ENCODE data around the gene TMEM69.

The TMEM69 gene

GRCh38 chr1:45686015-45686287 is 2.0 kb upstream of the TMEM69 start (continued):
- TF ChIP-seq, protein P1, sequence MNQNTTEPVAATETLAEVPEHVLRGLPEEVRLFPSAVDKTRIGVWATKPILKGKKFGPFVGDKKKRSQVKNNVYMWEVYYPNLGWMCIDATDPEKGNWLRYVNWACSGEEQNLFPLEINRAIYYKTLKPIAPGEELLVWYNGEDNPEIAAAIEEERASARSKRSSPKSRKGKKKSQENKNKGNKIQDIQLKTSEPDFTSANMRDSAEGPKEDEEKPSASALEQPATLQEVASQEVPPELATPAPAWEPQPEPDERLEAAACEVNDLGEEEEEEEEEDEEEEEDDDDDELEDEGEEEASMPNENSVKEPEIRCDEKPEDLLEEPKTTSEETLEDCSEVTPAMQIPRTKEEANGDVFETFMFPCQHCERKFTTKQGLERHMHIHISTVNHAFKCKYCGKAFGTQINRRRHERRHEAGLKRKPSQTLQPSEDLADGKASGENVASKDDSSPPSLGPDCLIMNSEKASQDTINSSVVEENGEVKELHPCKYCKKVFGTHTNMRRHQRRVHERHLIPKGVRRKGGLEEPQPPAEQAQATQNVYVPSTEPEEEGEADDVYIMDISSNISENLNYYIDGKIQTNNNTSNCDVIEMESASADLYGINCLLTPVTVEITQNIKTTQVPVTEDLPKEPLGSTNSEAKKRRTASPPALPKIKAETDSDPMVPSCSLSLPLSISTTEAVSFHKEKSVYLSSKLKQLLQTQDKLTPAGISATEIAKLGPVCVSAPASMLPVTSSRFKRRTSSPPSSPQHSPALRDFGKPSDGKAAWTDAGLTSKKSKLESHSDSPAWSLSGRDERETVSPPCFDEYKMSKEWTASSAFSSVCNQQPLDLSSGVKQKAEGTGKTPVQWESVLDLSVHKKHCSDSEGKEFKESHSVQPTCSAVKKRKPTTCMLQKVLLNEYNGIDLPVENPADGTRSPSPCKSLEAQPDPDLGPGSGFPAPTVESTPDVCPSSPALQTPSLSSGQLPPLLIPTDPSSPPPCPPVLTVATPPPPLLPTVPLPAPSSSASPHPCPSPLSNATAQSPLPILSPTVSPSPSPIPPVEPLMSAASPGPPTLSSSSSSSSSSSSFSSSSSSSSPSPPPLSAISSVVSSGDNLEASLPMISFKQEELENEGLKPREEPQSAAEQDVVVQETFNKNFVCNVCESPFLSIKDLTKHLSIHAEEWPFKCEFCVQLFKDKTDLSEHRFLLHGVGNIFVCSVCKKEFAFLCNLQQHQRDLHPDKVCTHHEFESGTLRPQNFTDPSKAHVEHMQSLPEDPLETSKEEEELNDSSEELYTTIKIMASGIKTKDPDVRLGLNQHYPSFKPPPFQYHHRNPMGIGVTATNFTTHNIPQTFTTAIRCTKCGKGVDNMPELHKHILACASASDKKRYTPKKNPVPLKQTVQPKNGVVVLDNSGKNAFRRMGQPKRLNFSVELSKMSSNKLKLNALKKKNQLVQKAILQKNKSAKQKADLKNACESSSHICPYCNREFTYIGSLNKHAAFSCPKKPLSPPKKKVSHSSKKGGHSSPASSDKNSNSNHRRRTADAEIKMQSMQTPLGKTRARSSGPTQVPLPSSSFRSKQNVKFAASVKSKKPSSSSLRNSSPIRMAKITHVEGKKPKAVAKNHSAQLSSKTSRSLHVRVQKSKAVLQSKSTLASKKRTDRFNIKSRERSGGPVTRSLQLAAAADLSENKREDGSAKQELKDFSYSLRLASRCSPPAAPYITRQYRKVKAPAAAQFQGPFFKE (tag by site-specific recombination; IDR thresholded peaks at IDR 0.05; ENCODE audit: borderline replicate concordance): no peak
- TF ChIP-seq, protein P2, sequence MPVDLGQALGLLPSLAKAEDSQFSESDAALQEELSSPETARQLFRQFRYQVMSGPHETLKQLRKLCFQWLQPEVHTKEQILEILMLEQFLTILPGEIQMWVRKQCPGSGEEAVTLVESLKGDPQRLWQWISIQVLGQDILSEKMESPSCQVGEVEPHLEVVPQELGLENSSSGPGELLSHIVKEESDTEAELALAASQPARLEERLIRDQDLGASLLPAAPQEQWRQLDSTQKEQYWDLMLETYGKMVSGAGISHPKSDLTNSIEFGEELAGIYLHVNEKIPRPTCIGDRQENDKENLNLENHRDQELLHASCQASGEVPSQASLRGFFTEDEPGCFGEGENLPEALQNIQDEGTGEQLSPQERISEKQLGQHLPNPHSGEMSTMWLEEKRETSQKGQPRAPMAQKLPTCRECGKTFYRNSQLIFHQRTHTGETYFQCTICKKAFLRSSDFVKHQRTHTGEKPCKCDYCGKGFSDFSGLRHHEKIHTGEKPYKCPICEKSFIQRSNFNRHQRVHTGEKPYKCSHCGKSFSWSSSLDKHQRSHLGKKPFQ (tag by site-specific recombination; IDR thresholded peaks at IDR 0.05): no peak
- TF ChIP-seq REST (tag by site-specific recombination; IDR thresholded peaks at IDR 0.05): no peak
- TF ChIP-seq ZNF10 (tag by site-specific recombination; IDR thresholded peaks at IDR 0.05): no peak
- TF ChIP-seq ZNF473 (tag by site-specific recombination; IDR thresholded peaks at IDR 0.05): no peak
- TF ChIP-seq ZNF747 (tag by site-specific recombination; IDR thresholded peaks at IDR 0.05): no peak
- no peak for TF ChIP-seq ZNF658 (tag by site-specific recombination; IDR thresholded peaks at IDR 0.05)
- no peak for TF ChIP-seq ZNF274 (IDR thresholded peaks at IDR 0.05; ENCODE audit: low read length)
- no peak for TF ChIP-seq ZNF274 (tag by site-specific recombination; IDR thresholded peaks at IDR 0.05; ENCODE audit: borderline replicate concordance)
- no peak for TF ChIP-seq ZFP69B (tag by site-specific recombination; IDR thresholded peaks at IDR 0.05)
- no peak for TF ChIP-seq ZNF292 (tag by site-specific recombination; IDR thresholded peaks at IDR 0.05; ENCODE audit: borderline replicate concordance, low read depth)
- no peak for TF ChIP-seq ZNF202 (tag by site-specific recombination; IDR thresholded peaks at IDR 0.05; ENCODE audit: borderline replicate concordance)
- TF ChIP-seq CTCF (tag by site-specific recombination; IDR thresholded peaks at IDR 0.05): 0 out of 2 replicates have a peak, but pooled peaks have one; percentile 10
- no peak for TF ChIP-seq ZNF768 (tag by site-specific recombination; IDR thresholded peaks at IDR 0.05)
- 0 out of 2 replicates have a peak, but pooled peaks have one; percentile 16 for TF ChIP-seq BCL11A (tag by site-specific recombination; IDR thresholded peaks at IDR 0.05; ENCODE audit: low read depth)
- TF ChIP-seq ZBTB44 (tag by site-specific recombination; IDR thresholded peaks at IDR 0.05): no peak
- peak; percentile 20 for TF ChIP-seq PRDM1 (tag by site-specific recombination; IDR thresholded peaks at IDR 0.05)
- TF ChIP-seq, protein P3, sequence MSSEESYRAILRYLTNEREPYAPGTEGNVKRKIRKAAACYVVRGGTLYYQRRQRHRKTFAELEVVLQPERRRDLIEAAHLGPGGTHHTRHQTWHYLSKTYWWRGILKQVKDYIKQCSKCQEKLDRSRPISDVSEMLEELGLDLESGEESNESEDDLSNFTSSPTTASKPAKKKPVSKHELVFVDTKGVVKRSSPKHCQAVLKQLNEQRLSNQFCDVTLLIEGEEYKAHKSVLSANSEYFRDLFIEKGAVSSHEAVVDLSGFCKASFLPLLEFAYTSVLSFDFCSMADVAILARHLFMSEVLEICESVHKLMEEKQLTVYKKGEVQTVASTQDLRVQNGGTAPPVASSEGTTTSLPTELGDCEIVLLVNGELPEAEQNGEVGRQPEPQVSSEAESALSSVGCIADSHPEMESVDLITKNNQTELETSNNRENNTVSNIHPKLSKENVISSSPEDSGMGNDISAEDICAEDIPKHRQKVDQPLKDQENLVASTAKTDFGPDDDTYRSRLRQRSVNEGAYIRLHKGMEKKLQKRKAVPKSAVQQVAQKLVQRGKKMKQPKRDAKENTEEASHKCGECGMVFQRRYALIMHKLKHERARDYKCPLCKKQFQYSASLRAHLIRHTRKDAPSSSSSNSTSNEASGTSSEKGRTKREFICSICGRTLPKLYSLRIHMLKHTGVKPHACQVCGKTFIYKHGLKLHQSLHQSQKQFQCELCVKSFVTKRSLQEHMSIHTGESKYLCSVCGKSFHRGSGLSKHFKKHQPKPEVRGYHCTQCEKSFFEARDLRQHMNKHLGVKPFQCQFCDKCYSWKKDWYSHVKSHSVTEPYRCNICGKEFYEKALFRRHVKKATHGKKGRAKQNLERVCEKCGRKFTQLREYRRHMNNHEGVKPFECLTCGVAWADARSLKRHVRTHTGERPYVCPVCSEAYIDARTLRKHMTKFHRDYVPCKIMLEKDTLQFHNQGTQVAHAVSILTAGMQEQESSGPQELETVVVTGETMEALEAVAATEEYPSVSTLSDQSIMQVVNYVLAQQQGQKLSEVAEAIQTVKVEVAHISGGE (tag by site-specific recombination; conservative IDR thresholded peaks at IDR 0.05; ENCODE audit: low read depth): peak; percentile 39
- TF ChIP-seq KLF8 (tag by site-specific recombination; IDR thresholded peaks at IDR 0.05): no peak
- peak; percentile 31; the same call in 1 of the 2 replicates for TF ChIP-seq GLIS1 (tag by site-specific recombination; IDR thresholded peaks at IDR 0.05)
